Lung (tissue), 12 donors: ENCODE measurements around the gene SLC51A. TPM values are rescaled to one million over a fixed set of nuclear protein-coding genes. Genes with fewer than 3 reads are reported as not detected.

Experiments used
- ATAC-seq: fragments of 200-7000 bp; cut with Tn5 transposase; one replicate; pipeline ENCODE4 v1.9.1; 2020; ENCODE audit warnings: moderate number of reproducible peaks; ENCODE audit not compliant: insufficient read depth, low FRiP score
- DNase-seq, 3 donors: peaks; one replicate each; pipeline ENCODE4 v3.0.0-alpha.2; 2013 to 2017
- H3K27ac ChIP-seq, 2 donors: one replicate each; pipeline ENCODE4 v1.5.1; 2013; ENCODE audit warnings: mild to moderate bottlenecking in 2 of 2, moderate library complexity in 2 of 2, control low read depth in 1 of 2, inconsistent platforms in 1 of 2, low read depth in 1 of 2, low read length in 1 of 2
- H3K27me3 ChIP-seq, 3 donors: one replicate each; pipeline ENCODE4 v1.5.1; 2013; ENCODE audit warnings: low read length in 2 of 3; ENCODE audit not compliant: control insufficient read depth in 3 of 3, insufficient read depth in 3 of 3
- H3K36me3 ChIP-seq, 4 donors: one replicate each; pipeline ENCODE4 v1.5.1; 2013; ENCODE audit warnings: low read length in 4 of 4, mild to moderate bottlenecking in 1 of 4, moderate library complexity in 1 of 4; ENCODE audit not compliant: control insufficient read depth in 4 of 4, insufficient read depth in 4 of 4
- H3K4me1 ChIP-seq, 5 donors: one replicate each; pipeline ENCODE4 v1.5.1; 2013; ENCODE audit warnings: low read length in 5 of 5, mild to moderate bottlenecking in 2 of 5, moderate library complexity in 1 of 5; ENCODE audit not compliant: control insufficient read depth in 5 of 5, insufficient read depth in 5 of 5
- H3K4me3 ChIP-seq: one replicate; pipeline ENCODE4 v1.5.1; 2013; ENCODE audit warnings: mild to moderate bottlenecking, control low read depth, moderate library complexity
- H3K9ac ChIP-seq, 2 donors: one replicate each; pipeline ENCODE4 v1.5.1; 2013; ENCODE audit warnings: low read length in 2 of 2, control low read depth in 1 of 2; ENCODE audit not compliant: insufficient read depth in 1 of 2
- H3K9me3 ChIP-seq, 4 donors: one replicate each; pipeline ENCODE4 v1.5.1; 2013; ENCODE audit warnings: low read length in 3 of 4, mild to moderate bottlenecking in 1 of 4, moderate library complexity in 1 of 4; ENCODE audit not compliant: control insufficient read depth in 4 of 4, insufficient read depth in 3 of 4
- WGBS, 2 donors: extraction: QIAGEN DNeasy Blood & Tissue Kit; methylation state at CpG; one replicate each; pipeline ENCODE4 v1.1.7; 2013; 5-methylcytosine and 5-hydroxymethylcytosine counted together
- polyA plus RNA-seq, 2 donors: library from polyadenylated mRNA; stranded (reverse); fragments of 200-250 nt; gene quantifications; one replicate each; pipeline ENCODE4 v1.2.1, GENCODE V29; 2013
- total RNA-seq, 2 donors: library from RNA; depleted of rRNA in 1 of 2; stranded (reverse); fragments of >200 nt in 1 of 2; gene quantifications; one replicate each; pipeline ENCODE4 v1.2.1, GENCODE V29; 2014 to 2021
- TF ChIP-seq, protein P1 (sequence below): IDR thresholded peaks from 2 replicates; pipeline ENCODE4 v1.5.1; 2012; ENCODE audit warnings: mild to moderate bottlenecking; ENCODE audit errors: control extremely low read depth, extremely low read depth
- donor health status: control.
- donor health status: control.
- donor health status: Bipolar disorder and iron deficiency.
- donor health status: healthy.
- donor health status: DM: yes; HTN: yes; CAD: no.

Gene SLC51A
- total and polyA plus RNA-seq, 4 donors = 0.73 to 7.2 (median 1.9) TPM

DNA sequence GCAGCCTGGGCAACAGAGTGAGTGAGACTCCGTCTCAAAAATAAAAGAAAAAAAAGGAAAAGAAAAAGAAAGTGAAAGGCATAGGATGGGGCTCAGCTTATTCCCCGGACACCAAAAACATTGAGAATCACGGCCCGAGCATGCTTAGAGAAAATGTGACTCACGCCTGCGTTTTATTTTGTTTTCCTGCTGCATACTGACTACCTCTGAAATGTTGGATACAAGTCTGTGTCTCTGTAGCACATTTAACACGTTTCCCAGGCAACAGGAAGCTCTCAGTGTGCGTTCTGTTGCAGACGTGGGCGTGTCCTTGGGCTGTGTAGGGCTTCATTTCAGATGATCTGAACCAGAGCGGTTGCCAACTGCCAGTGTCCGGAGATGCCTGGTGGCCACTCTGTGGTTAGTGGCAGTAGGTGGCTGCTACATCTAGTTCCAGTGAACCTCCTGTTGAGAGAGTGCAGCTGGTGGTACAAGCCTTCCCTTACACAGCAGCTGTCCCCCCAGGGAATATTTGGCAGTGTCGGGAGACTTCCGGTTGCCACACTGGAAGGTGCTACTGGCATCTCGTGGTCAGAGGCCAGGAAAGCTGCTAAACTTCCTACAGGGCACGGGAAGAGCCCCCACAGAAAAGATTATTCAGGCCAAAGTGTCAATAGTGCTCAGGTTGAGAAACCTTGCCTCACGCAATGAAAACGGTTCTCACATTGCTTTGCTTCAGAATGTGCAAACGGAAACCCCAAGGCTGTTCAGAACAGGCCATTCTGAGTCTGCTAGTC, 3.0 kb downstream of the SLC51A start:
- TF ChIP-seq, protein P1, sequence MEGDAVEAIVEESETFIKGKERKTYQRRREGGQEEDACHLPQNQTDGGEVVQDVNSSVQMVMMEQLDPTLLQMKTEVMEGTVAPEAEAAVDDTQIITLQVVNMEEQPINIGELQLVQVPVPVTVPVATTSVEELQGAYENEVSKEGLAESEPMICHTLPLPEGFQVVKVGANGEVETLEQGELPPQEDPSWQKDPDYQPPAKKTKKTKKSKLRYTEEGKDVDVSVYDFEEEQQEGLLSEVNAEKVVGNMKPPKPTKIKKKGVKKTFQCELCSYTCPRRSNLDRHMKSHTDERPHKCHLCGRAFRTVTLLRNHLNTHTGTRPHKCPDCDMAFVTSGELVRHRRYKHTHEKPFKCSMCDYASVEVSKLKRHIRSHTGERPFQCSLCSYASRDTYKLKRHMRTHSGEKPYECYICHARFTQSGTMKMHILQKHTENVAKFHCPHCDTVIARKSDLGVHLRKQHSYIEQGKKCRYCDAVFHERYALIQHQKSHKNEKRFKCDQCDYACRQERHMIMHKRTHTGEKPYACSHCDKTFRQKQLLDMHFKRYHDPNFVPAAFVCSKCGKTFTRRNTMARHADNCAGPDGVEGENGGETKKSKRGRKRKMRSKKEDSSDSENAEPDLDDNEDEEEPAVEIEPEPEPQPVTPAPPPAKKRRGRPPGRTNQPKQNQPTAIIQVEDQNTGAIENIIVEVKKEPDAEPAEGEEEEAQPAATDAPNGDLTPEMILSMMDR = no peak
- H3K36me3 ChIP-seq = no peaks in the 10 kb centered on the region
- ATAC-seq (peak; percentile 59), DNase-seq (peak; percentile 77 to 87 (median 83))
- WGBS, 2 donors = 16 to 26% methylated on average over 19 of the region's 19 CpGs
- peaks cover 0 to 4% (median 0%) of the 10 kb centered on the region in 5 donors for H3K4me1 ChIP-seq
- H3K4me3 ChIP-seq = no peak overlapping the region
- peaks cover 0 to 3% (median 0%) of the 10 kb centered on the region in 3 donors for H3K27me3 ChIP-seq
- peak overlapping the region in 1 of 2 donors; percentile 44 for H3K27ac ChIP-seq
- no peaks in the 10 kb centered on the region for H3K9me3 ChIP-seq
- no peak overlapping the region for H3K9ac ChIP-seq

DNA sequence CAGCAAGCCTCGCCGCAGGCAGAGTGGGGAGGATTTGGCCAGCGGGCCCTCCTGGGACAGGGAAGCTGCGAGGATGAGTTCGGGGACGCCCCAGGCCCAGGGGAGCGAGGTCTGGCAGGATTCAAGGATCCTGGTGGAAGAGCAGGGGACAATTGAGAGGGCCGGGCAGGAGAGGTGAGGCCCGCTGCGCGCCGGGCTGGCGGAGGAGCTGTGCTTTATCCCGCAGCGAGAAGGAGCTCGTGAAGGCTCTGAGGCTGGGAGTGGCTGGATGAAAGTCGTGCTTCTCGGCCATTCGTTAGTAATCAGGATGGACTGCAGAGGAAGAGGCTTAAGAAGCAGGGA, 3.6 kb downstream of the SLC51A start:
- Histone ChIP-seq H3K4me3 (no peak overlapping the region), H3K9ac (no peak overlapping the region), H3K9me3 (no peaks in the 10 kb centered on the region), H3K4me1 (peaks cover 0 to 4% (median 0%) of the 10 kb centered on the region in 5 donors), H3K27ac (peak overlapping the region in 1 of 2 donors; percentile 12), H3K27me3 (peaks cover 0 to 3% (median 0%) of the 10 kb centered on the region in 3 donors), H3K36me3 (no peaks in the 10 kb centered on the region)
- ATAC-seq = no peak
- no peak for DNase-seq
- TF ChIP-seq, protein P1 = no peak
- 46 to 78% methylated on average over 19 of the region's 19 CpGs for WGBS, 2 donors

DNA sequence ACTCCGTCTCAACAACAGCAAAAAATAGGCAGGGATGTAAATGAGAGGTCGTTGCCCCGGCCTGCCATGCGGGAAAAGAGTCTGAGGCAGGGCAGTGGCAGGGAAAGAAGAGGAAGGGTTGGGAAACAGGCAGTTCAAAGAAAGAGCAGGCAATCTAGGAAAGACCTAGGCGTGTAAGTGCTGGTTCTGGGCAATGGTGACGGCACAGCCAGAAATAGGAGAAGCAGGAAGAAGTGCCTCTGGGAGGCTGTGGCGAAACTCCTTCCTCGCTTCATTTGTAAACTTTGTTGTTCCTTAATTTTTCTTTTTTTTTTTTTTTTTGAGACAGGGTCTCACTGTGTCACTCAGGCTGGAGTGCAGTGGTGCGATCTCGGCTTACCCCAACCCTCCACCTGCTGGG, 4.3 kb downstream of the SLC51A start:
- Histone ChIP-seq H3K9ac (no peak overlapping the region), H3K4me3 (no peak overlapping the region), H3K36me3 (no peaks in the 10 kb centered on the region), H3K4me1 (peaks cover 0 to 4% (median 0%) of the 10 kb centered on the region in 5 donors), H3K27me3 (peaks cover 0 to 3% (median 0%) of the 10 kb centered on the region in 3 donors), H3K27ac (peak overlapping the region in 1 of 2 donors; percentile 71), H3K9me3 (no peaks in the 10 kb centered on the region)
- ATAC-seq (no peak), DNase-seq (no peak)
- WGBS, 2 donors = 36 to 68% methylated on average over 10 of the region's 10 CpGs
- TF ChIP-seq, protein P1 = no peak
